ENCODE data around the gene RUVBL1.

DNA sequence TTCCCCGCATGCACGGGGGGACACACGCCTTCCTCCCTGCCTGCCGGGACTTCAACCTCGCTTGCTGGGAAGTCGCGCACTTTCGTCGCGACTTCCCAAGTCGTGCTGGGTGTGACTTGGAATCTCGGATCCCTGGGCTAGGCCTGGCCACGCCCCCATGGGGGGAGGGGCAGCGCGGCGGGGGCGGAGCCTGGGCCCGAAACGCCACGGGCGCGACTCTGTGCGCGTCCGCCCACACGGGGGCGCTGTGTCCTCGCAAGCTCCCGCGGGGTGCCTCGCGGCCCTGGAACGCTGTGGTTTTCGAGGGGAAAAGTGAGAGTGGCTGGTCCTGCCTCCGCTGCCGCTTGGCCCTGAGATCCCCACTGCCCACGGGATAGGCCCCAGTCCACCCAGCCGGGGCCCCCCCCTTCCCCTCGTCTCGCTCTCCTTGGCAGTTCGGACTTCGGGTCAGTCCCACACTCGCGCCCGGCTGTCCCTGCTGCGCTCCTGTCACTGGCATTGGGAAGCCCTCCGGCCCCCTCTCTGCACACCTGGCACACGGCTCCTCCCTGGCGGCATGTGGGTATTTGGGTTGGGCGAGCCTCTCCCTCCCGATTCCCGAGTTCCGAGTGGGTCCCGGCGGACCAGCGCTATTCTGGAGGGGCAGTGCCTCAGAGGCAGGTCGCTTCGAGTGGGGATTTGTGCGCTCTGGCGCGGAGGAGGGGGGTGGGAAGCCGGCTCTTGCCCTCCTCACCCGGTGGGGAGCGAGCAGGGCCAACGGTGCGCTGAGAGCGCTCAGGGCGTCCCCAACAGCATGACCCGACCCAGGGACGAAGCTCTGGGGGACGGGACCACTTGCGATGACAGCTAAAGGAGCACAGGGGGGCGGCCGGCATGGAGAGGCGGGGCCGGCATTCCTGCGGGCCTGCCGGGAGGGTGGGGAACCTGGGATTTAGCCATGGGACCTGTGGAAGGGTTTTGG, 47.8 kb downstream of the RUVBL1 start:
- TF ChIP-seq, protein P1, sequence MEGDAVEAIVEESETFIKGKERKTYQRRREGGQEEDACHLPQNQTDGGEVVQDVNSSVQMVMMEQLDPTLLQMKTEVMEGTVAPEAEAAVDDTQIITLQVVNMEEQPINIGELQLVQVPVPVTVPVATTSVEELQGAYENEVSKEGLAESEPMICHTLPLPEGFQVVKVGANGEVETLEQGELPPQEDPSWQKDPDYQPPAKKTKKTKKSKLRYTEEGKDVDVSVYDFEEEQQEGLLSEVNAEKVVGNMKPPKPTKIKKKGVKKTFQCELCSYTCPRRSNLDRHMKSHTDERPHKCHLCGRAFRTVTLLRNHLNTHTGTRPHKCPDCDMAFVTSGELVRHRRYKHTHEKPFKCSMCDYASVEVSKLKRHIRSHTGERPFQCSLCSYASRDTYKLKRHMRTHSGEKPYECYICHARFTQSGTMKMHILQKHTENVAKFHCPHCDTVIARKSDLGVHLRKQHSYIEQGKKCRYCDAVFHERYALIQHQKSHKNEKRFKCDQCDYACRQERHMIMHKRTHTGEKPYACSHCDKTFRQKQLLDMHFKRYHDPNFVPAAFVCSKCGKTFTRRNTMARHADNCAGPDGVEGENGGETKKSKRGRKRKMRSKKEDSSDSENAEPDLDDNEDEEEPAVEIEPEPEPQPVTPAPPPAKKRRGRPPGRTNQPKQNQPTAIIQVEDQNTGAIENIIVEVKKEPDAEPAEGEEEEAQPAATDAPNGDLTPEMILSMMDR (IDR thresholded peaks at IDR 0.05 in 2 of 3, conservative IDR thresholded peaks at IDR 0.05 in 1 of 3; ENCODE audit: control insufficient read depth in 2 of 3, extremely low read depth in 1 of 3, insufficient read depth in 1 of 3, low read depth in 3 of 3, low read length in 3 of 3), result peak; percentile 87 to 95 (median 92)
- TF ChIP-seq NFIC (IDR thresholded peaks at IDR 0.05; ENCODE audit: low read depth, low read length) (no peak), FOXM1 (IDR thresholded peaks at IDR 0.05; ENCODE audit: low read depth, low read length) (no peak), ZNF274 (IDR thresholded peaks at IDR 0.05; ENCODE audit: insufficient read depth, insufficient read length) (no peak), TAF1 (IDR thresholded peaks at IDR 0.05; ENCODE audit: borderline replicate concordance, low read depth, low read length) (no peak)
- TF ChIP-seq, protein P2, sequence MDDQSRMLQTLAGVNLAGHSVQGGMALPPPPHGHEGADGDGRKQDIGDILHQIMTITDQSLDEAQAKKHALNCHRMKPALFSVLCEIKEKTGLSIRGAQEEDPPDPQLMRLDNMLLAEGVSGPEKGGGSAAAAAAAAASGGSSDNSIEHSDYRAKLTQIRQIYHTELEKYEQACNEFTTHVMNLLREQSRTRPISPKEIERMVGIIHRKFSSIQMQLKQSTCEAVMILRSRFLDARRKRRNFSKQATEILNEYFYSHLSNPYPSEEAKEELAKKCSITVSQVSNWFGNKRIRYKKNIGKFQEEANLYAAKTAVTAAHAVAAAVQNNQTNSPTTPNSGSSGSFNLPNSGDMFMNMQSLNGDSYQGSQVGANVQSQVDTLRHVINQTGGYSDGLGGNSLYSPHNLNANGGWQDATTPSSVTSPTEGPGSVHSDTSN (IDR thresholded peaks at IDR 0.05; ENCODE audit: insufficient replicate concordance, low read depth, low read length), result no peak
